Measurements from ENCODE around the gene SHANK3. TPM values are rescaled to one million over a fixed set of nuclear protein-coding genes. Genes with fewer than 3 reads are reported as not detected.
"Not testable (repeated sequence)": the region's sequence is repeated elsewhere in the genome, so short reads cannot be mapped to it uniquely, and the experiment has no call there.

Gene SHANK3
- total RNA-seq, 2 donors from 2014 or later, result 4.4 to 4.8 TPM

- intact Hi-C loops (cut with DNase I, micrococcal nuclease); DNase-seq; ATAC-seq: not testable (repeated sequence)
These were observed 29.4 kb upstream of the SHANK3 start for GRCh38 chr22:50643021-50643820.

- intact Hi-C loops (cut with DNase I, micrococcal nuclease); DNase-seq; ATAC-seq: not testable (repeated sequence)
These were observed 28.9 kb upstream of the SHANK3 start for GRCh38 chr22:50643821-50644101.

GRCh38 chr22:50653256-50653655 lies 19.4 kb upstream of the SHANK3 start:
- ATAC-seq, result no peak
- intact Hi-C loops (cut with DNase I, micrococcal nuclease), result no loop called here

GRCh38 chr22:50654664-50655063 lies 18.0 kb upstream of the SHANK3 start:
- ATAC-seq; intact Hi-C loops (cut with DNase I, micrococcal nuclease); DNase-seq: not testable (repeated sequence)

More at GRCh38 chr22:50653256-50653655, 19.4 kb upstream of the SHANK3 start:
- DNase-seq, result no peak

GRCh38 chr22:50656122-50657070 lies 16.2 kb upstream of the SHANK3 start:
- no peak for DNase-seq
- no peak for ATAC-seq
- intact Hi-C loops (cut with DNase I, micrococcal nuclease), result no loop called here

- DNase-seq, result no peak
- intact Hi-C loops (cut with DNase I, micrococcal nuclease), result no loop called here
- no peak for ATAC-seq
These were observed 14.7 kb upstream of the SHANK3 start for GRCh38 chr22:50657925-50658324.

GRCh38 chr22:50659711-50660110 lies 12.9 kb upstream of the SHANK3 start:
- intact Hi-C loops (cut with DNase I, micrococcal nuclease); ATAC-seq; DNase-seq: not testable (repeated sequence)

- intact Hi-C loops (cut with DNase I, micrococcal nuclease), result no loop called here
- DNase-seq (no peak), ATAC-seq (no peak)
These were observed 12.3 kb upstream of the SHANK3 start for GRCh38 chr22:50660306-50660705.

- intact Hi-C loops (cut with DNase I, micrococcal nuclease), result no loop called here
- DNase-seq, result no peak
- no peak for ATAC-seq
These were observed 7.4 kb upstream of the SHANK3 start for GRCh38 chr22:50665212-50665611.

GRCh38 chr22:50665738-50666137 lies 6.9 kb upstream of the SHANK3 start:
- no peak for DNase-seq
- no peak for ATAC-seq
- intact Hi-C loops (cut with DNase I, micrococcal nuclease), result no loop called here

GRCh38 chr22:50670513-50670912 lies 2.1 kb upstream of the SHANK3 start:
- no peak for DNase-seq
- intact Hi-C loops (cut with DNase I, micrococcal nuclease), result no loop called here
- ATAC-seq, result no peak

- DNase-seq (no peak), ATAC-seq (no peak)
- intact Hi-C loops (cut with DNase I, micrococcal nuclease), result no loop called here
These were observed 1.6 kb upstream of the SHANK3 start for GRCh38 chr22:50670914-50671538.

- intact Hi-C loops (cut with DNase I, micrococcal nuclease), result no loop called here
- no peak for ATAC-seq
- DNase-seq, result no peak
These were observed 982 bp upstream of the SHANK3 start for GRCh38 chr22:50671641-50672040.

- ATAC-seq (no peak), DNase-seq (no peak)
These were observed 582 bp upstream of the SHANK3 start for GRCh38 chr22:50672041-50672440.

GRCh38 chr22:50673231-50674129 lies 857 bp downstream of the SHANK3 start:
- intact Hi-C loops (cut with DNase I, micrococcal nuclease), result no loop called here
- ATAC-seq (no peak), DNase-seq (no peak)

More at GRCh38 chr22:50672041-50672440, 582 bp upstream of the SHANK3 start:
- intact Hi-C loops (cut with DNase I, micrococcal nuclease), result no loop called here

- no peak for DNase-seq
- intact Hi-C loops (cut with DNase I, micrococcal nuclease), result no loop called here
- no peak for ATAC-seq
These were observed 1.5 kb downstream of the SHANK3 start for GRCh38 chr22:50674130-50674500.

- peak; percentile 96 for ATAC-seq
- intact Hi-C loops (cut with DNase I, micrococcal nuclease), result no loop called here
- DNase-seq, result peak; percentile 76 to 82
These were observed 2.3 kb downstream of the SHANK3 start for GRCh38 chr22:50674606-50675552.

Measured in left colon (tissue), 2 donors.